HAP-1 (cell line): Measurements from ENCODE around the gene SCUBE1.

Source experiments
- DNase-seq, 2 experiments: peaks; one replicate each; pipeline ENCODE4 v3.0.0-alpha.2; 2016 to 2020; ENCODE audit warnings: low spot score in 2 of 2
- H3K27me3 ChIP-seq: fragments of 250-450 bp; sonication (Bioruptor Pico); 2 replicates; pipeline ENCODE4 v1.5.1; 2020; ENCODE audit warnings: low read depth, mild to moderate bottlenecking, moderate library complexity
- H3K36me3 ChIP-seq: fragments of 250-450 bp; sonication (Bioruptor Pico); replicated peaks from 2 replicates; pipeline ENCODE4 v1.5.1; 2020; ENCODE audit warnings: mild to moderate bottlenecking
- H3K4me1 ChIP-seq: fragments of 250-450 bp; sonication (Bioruptor Pico); 2 replicates; pipeline ENCODE4 v1.5.1; 2020; ENCODE audit warnings: mild to moderate bottlenecking
- H3K4me3 ChIP-seq: fragments of 250-450 bp; sonication (Bioruptor Pico); 2 replicates; pipeline ENCODE4 v1.5.1; 2020; ENCODE audit warnings: mild to moderate bottlenecking, moderate library complexity
- H3K9me3 ChIP-seq: fragments of 250-450 bp; sonication (Bioruptor Pico); 2 replicates; pipeline ENCODE4 v1.5.1; 2020; ENCODE audit warnings: mild to moderate bottlenecking, moderate library complexity
- in situ Hi-C: fragments of 300-500 bp; cut with MboI; formaldehyde crosslinking; loops from 3 replicates; pipeline ENCODE4 v1.14.3; 2020; ENCODE audit warnings: low sequenced_read_pairs, inconsistent platforms, mixed read lengths

Gene SCUBE1

DNA sequence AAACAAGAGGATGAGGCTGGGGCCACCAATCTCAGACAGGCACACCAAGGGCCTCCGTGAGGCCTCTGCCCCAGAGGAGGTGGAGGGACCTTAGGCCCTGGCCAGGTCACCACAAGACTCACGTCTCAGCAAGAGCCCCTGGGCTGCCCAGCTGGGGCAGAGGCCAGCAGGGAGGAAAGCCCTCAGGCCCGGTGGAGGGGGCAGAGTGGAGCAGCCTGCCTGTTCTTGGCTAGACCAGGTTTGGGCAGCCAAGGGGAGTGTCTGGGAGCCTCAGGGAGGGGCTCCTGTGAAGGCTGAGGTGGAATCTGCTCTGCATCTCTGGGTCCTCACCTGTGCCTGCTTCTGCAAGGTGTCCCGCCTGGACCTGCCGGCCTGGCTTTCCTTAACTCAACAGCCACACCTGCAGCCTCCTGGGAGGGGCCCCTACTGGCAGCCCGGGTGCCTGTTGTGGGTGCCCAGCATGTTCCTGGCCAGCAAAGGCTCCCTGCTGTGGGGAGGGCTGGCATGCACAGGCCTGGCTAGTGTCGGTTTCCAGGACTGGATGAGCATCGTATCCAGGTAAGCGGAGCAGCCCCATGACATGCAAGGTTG lies 168.1 kb downstream of the SCUBE1 start:
- no peaks in the 10 kb centered on the region for H3K4me1 ChIP-seq
- in situ Hi-C loops = no loop called here
- H3K27me3 ChIP-seq = no peaks in the 10 kb centered on the region
- no peaks in the 10 kb centered on the region for H3K9me3 ChIP-seq
- DNase-seq = no peak
- H3K4me3 ChIP-seq = no peak overlapping the region
- peaks cover 89% of the 10 kb centered on the region for H3K36me3 ChIP-seq

GRCh38 chr22:43173976-43174720 lies 169.0 kb downstream of the SCUBE1 start:
- no peaks in the 10 kb centered on the region for H3K4me1 ChIP-seq
- in situ Hi-C loops = no loop called here
- H3K36me3 ChIP-seq = peaks cover 89% of the 10 kb centered on the region

GRCh38 chr22:43173566-43173965 lies 169.6 kb downstream of the SCUBE1 start:
- no peak for DNase-seq
- in situ Hi-C loops = no loop called here
- H3K4me1 ChIP-seq = no peaks in the 10 kb centered on the region
- H3K4me3 ChIP-seq = no peak overlapping the region
- H3K27me3 ChIP-seq = no peaks in the 10 kb centered on the region
- peaks cover 89% of the 10 kb centered on the region for H3K36me3 ChIP-seq
- H3K9me3 ChIP-seq = no peaks in the 10 kb centered on the region

More at GRCh38 chr22:43173976-43174720, 169.0 kb downstream of the SCUBE1 start:
- Histone ChIP-seq H3K27me3 (no peaks in the 10 kb centered on the region), H3K9me3 (no peaks in the 10 kb centered on the region), H3K4me3 (no peak overlapping the region)
- DNase-seq = no peak

- Histone ChIP-seq H3K4me1 (no peaks in the 10 kb centered on the region), H3K27me3 (no peaks in the 10 kb centered on the region), H3K9me3 (no peaks in the 10 kb centered on the region), H3K4me3 (no peak overlapping the region), H3K36me3 (peaks cover 87% of the 10 kb centered on the region)
- in situ Hi-C loops = no loop called here
- no peak for DNase-seq
Measured at GRCh38 chr22:43172191-43172590, 171.0 kb downstream of the SCUBE1 start.

DNA sequence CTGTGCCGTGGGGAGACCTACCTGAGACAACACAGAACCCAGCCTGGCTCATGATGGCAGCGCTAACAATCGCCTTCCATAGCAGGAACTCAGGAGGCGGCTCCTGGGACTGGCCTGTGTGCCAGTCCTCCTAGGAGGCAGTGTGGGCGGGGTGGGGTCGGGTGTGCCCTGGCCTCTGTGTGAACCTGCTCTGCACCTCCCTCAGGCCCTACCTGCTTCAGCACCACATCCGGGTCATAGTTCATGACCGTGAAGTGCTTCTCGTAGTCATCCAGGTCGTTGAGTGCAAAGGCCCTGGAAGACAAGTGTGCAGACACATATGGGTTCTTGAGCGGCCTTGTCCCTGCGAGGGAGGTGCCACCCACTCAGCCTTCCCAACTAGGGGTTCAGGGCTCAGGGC lies 171.6 kb downstream of the SCUBE1 start:
- Histone ChIP-seq H3K4me3 (no peak overlapping the region), H3K36me3 (peaks cover 82% of the 10 kb centered on the region), H3K9me3 (no peaks in the 10 kb centered on the region), H3K4me1 (no peaks in the 10 kb centered on the region), H3K27me3 (no peaks in the 10 kb centered on the region)
- DNase-seq = no peak
- in situ Hi-C loops = no loop called here

DNA sequence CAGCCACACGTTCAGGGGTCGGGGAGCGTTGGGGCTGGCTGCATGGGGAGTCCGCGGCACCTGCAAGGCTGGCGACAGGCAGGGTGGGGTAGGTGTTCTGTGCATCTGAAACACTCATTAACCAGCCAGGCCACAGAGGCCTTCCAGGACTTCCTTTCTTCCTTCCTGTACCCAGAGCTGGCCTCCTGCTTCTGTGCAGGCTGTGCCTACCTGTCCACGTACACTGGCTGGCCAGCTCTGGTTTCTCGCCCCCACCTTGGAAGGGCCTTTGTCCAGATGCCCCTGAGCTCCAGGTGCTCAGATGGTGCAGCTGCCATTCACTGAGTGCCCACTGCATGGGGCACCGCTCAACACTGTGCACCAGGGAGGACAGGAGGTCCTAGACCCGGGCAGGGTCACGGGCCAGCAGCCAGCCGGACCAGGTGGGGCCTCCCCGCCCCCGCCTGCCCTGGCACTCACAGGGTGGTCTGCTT lies 172.1 kb downstream of the SCUBE1 start:
- DNase-seq = no peak
- Histone ChIP-seq H3K4me1 (no peaks in the 10 kb centered on the region), H3K27me3 (no peaks in the 10 kb centered on the region), H3K4me3 (no peak overlapping the region), H3K36me3 (peaks cover 79% of the 10 kb centered on the region), H3K9me3 (no peaks in the 10 kb centered on the region)
- in situ Hi-C loops = no loop called here

- Histone ChIP-seq H3K9me3 (no peaks in the 10 kb centered on the region), H3K4me3 (no peak overlapping the region), H3K27me3 (no peaks in the 10 kb centered on the region), H3K36me3 (peaks cover 72% of the 10 kb centered on the region), H3K4me1 (no peaks in the 10 kb centered on the region)
- no peak for DNase-seq
- in situ Hi-C loops = no loop called here
Measured at GRCh38 chr22:43170131-43170480, 173.1 kb downstream of the SCUBE1 start.

DNA sequence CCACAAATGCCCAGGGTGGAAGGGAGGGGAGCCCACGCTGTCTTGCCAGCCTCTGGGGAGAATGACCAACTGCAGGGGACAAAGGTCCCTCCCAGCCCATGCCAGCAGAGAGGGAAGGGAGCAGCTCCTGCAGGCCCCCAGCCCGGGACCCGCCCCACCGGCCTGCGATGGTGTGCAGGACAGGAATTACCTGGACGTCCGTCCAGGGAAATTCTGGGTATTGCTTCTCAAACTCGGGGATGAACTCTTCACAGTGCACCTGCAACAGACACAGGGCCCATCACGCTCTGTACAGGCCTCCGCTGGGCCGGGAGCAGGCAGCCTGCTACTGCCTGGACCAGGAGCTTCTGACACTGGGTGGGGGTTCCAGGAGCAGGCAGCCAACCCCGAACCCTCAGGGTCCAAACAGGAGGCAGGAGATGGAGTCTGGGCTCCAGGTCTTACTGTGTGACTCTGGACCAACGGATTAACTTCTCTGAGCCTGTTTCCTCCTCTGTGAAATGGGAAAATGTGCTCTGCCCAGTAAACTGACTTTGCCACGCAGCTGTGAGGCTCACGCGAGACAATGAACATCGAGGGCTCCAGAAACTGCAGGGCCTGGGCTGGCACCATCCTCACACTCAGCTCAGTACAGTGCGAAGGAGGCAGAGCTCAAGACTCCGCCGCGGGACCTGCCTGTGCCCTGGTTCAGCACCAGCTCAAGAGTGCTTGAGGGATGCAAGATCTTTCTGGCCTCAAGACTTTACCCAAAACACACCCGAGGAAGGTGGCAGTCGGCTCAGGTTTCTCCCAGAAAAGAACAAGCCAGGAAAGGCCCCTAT lies 173.7 kb downstream of the SCUBE1 start:
- no peak overlapping the region for H3K4me3 ChIP-seq
- DNase-seq = no peak
- no peaks in the 10 kb centered on the region for H3K27me3 ChIP-seq
- H3K36me3 ChIP-seq = peaks cover 67% of the 10 kb centered on the region
- no peaks in the 10 kb centered on the region for H3K9me3 ChIP-seq
- in situ Hi-C loops = no loop called here
- H3K4me1 ChIP-seq = no peaks in the 10 kb centered on the region

GRCh38 chr22:43168471-43169309 lies 174.5 kb downstream of the SCUBE1 start:
- H3K4me3 ChIP-seq = no peak overlapping the region
- H3K9me3 ChIP-seq = no peaks in the 10 kb centered on the region
- H3K27me3 ChIP-seq = no peaks in the 10 kb centered on the region
- in situ Hi-C loops = no loop called here
- no peak for DNase-seq
- peaks cover 58% of the 10 kb centered on the region for H3K36me3 ChIP-seq
- no peaks in the 10 kb centered on the region for H3K4me1 ChIP-seq

- Histone ChIP-seq H3K36me3 (peaks cover 49% of the 10 kb centered on the region), H3K27me3 (no peaks in the 10 kb centered on the region), H3K4me1 (no peaks in the 10 kb centered on the region), H3K4me3 (no peak overlapping the region), H3K9me3 (no peaks in the 10 kb centered on the region)
- in situ Hi-C loops = no loop called here
- no peak for DNase-seq
Measured at GRCh38 chr22:43167001-43167589, 176.1 kb downstream of the SCUBE1 start.

DNA sequence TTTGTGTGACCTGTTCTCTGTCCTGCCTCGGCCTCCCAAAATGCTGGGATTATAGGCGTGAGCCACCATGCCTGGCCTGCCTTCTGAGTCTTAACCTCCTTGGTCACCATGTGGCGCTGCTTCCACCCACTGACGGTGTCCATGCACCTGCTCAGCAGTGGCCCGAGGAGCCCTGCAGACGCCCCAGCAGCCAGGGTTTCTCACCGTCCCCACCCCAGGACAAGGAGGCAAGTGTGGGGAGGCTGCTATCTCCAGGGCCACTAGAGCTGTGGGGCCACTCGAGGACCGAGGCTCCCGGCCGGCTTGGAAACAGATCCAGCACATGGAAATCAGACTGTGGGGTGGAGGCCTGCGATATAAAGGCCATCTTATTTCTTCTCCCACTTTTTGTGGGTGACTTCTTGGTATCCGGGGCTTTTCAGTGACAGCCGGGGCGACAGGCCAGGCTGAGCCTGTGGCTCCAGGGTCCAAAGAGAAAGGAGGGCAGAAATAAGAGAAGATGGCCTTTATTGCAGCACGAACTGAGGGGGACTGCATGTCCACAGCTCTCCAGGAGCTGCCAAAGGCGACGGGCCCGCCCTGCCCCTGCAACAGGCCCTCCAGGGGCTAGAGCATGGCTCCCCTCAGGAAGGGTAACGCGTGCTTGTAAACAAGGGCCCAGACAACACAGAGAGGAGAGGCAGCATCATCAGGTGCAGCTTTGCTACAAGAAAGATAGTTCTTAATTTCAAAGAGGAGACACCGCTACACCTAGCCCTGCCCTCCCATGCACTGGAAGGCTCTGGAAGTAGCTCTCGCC lies 176.8 kb downstream of the SCUBE1 start:
- Histone ChIP-seq H3K36me3 (peaks cover 41% of the 10 kb centered on the region), H3K4me1 (no peaks in the 10 kb centered on the region), H3K9me3 (no peaks in the 10 kb centered on the region), H3K4me3 (no peak overlapping the region), H3K27me3 (no peaks in the 10 kb centered on the region)
- in situ Hi-C loops = no loop called here
- DNase-seq = no peak

DNA sequence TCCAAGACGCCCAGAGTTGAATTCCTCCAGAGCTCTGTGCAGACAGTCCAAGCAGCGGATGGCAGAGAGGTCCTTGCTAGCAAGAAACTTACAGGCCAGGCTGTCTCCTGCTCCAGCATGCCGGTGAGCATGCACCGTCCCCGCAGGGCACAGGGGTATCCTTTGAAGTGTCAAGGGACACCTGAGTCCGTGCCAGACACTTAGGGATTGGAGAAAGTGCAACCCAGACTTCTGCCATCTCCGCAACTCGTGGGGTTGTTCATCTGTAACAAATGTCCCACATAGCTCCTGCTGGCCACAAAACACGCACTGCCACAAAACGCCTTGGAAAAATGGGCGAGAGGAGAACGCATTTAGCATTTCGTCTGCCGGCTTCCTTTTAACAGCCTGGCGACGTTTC lies 178.5 kb downstream of the SCUBE1 start:
- peak in 1 of 2 experiments; percentile 42 for DNase-seq
- H3K9me3 ChIP-seq = no peaks in the 10 kb centered on the region
- H3K27me3 ChIP-seq = no peaks in the 10 kb centered on the region
- no peak overlapping the region for H3K4me3 ChIP-seq
- no peaks in the 10 kb centered on the region for H3K4me1 ChIP-seq
- in situ Hi-C loops = no loop called here
- H3K36me3 ChIP-seq = peaks cover 26% of the 10 kb centered on the region
